Neuronal stem cell (in vitro differentiated cells): ENCODE results near the gene GMNN.

Experiments
- DNase-seq: peaks from one replicate; pipeline ENCODE4 v3.0.0-alpha.2; 2013; ENCODE audit warnings: low spot score
- H2AFZ ChIP-seq: one replicate; pipeline ENCODE4 v1.6.1; 2013; ENCODE audit warnings: mild to moderate bottlenecking, low read length, inconsistent platforms
- H2AK5ac ChIP-seq: 2 replicates; pipeline ENCODE4 v1.6.1; 2013; ENCODE audit warnings: low read depth, mild to moderate bottlenecking, inconsistent platforms, low read length, moderate library complexity, mixed read lengths
- H2BK120ac ChIP-seq: 2 replicates; pipeline ENCODE4 v1.6.1; 2013; ENCODE audit warnings: low read depth, mild to moderate bottlenecking, inconsistent platforms, low read length, moderate library complexity, mixed read lengths
- H2BK12ac ChIP-seq: one replicate; pipeline ENCODE4 v1.6.1; 2013; ENCODE audit warnings: low read length, inconsistent platforms
- H2BK15ac ChIP-seq: 2 replicates; pipeline ENCODE4 v1.6.1; 2013; ENCODE audit warnings: mild to moderate bottlenecking, low read length, inconsistent platforms, mixed read lengths
- H2BK5ac ChIP-seq: one replicate; pipeline ENCODE4 v1.6.1; 2013; ENCODE audit warnings: inconsistent platforms, mild to moderate bottlenecking, low read length, moderate library complexity
- H3K14ac ChIP-seq: one replicate; pipeline ENCODE4 v1.6.1; 2013; ENCODE audit warnings: low read length, inconsistent platforms
- H3K18ac ChIP-seq: 2 replicates; pipeline ENCODE4 v1.6.1; 2013; ENCODE audit warnings: low read length, inconsistent platforms
- H3K23ac ChIP-seq: 2 replicates; pipeline ENCODE4 v1.6.1; 2013; ENCODE audit warnings: low read depth, mild to moderate bottlenecking, mixed read lengths, low read length, inconsistent platforms; ENCODE audit not compliant: poor library complexity
- H3K27ac ChIP-seq: replicated peaks from 3 replicates; pipeline ENCODE4 v1.5.1; 2013; ENCODE audit warnings: low read length, inconsistent platforms
- H3K27me3 ChIP-seq, 3 experiments: 2 replicates each; pipeline ENCODE4 v1.6.1; 2013; ENCODE audit warnings: low read length in 3 of 3, mild to moderate bottlenecking in 2 of 3, inconsistent platforms in 1 of 3, low read depth in 1 of 3, mixed read lengths in 1 of 3, moderate library complexity in 1 of 3; ENCODE audit not compliant: control insufficient read depth in 3 of 3, insufficient read depth in 3 of 3
- H3K36me3 ChIP-seq, 2 donors: replicated peaks in 1 of 2; 2 replicates each; pipeline ENCODE4 v1.6.1; 2013; ENCODE audit warnings: low read length in 2 of 2; ENCODE audit not compliant: control insufficient read depth in 2 of 2, insufficient read depth in 2 of 2
- H3K4ac ChIP-seq: 2 replicates; pipeline ENCODE4 v1.6.1; 2013; ENCODE audit warnings: inconsistent platforms, mild to moderate bottlenecking, low read length, moderate library complexity
- H3K4me1 ChIP-seq, 2 donors: 1 replicate in 1 of 2; 2 replicates in 1 of 2; pipeline ENCODE4 v1.6.1; 2013; ENCODE audit warnings: low read length in 2 of 2, low read depth in 1 of 2; ENCODE audit not compliant: control insufficient read depth in 2 of 2, insufficient read depth in 1 of 2
- H3K4me2 ChIP-seq: one replicate; pipeline ENCODE4 v1.6.1; 2013; ENCODE audit warnings: mild to moderate bottlenecking, low read length, inconsistent platforms; ENCODE audit not compliant: insufficient read depth, poor library complexity, severe bottlenecking
- H3K4me3 ChIP-seq, 2 donors: 2 replicates each; pipeline ENCODE4 v1.5.1; 2013; ENCODE audit warnings: low read length in 2 of 2, mild to moderate bottlenecking in 2 of 2, inconsistent platforms in 1 of 2, moderate library complexity in 1 of 2
- H3K79me1 ChIP-seq: one replicate; pipeline ENCODE4 v1.6.1; 2013; ENCODE audit warnings: low read depth, mild to moderate bottlenecking, inconsistent platforms, low read length, moderate library complexity
- H3K9ac ChIP-seq: one replicate; pipeline ENCODE4 v1.6.1; 2013; ENCODE audit warnings: mild to moderate bottlenecking, low read depth, low read length, inconsistent platforms; ENCODE audit not compliant: poor library complexity
- H3K9me3 ChIP-seq, 2 donors: replicated peaks in 1 of 2; 2 replicates each; pipeline versions ENCODE3 to v1.6.1; 2013; ENCODE audit warnings: low read length in 2 of 2, mild to moderate bottlenecking in 2 of 2, inconsistent platforms in 1 of 2, low read depth in 1 of 2, mixed read lengths in 1 of 2, moderate library complexity in 1 of 2; ENCODE audit not compliant: control insufficient read depth in 2 of 2, insufficient read depth in 1 of 2
- H4K8ac ChIP-seq: one replicate; pipeline ENCODE4 v1.6.1; 2013; ENCODE audit warnings: low read depth, mild to moderate bottlenecking, inconsistent platforms, low read length, moderate library complexity
- H4K91ac ChIP-seq: one replicate; pipeline ENCODE4 v1.6.1; 2013; ENCODE audit warnings: low read length, low read depth, mild to moderate bottlenecking, inconsistent platforms; ENCODE audit not compliant: poor library complexity
- WGBS, 2 donors: extraction: QIAGEN DNeasy Blood & Tissue Kit; methylation state at CpG; one replicate each; pipeline ENCODE4 v1.1.7; 2013; ENCODE audit warnings: missing lambda C conversion rate in 2 of 2, mixed read lengths in 1 of 2; ENCODE audit not compliant: insufficient read length in 2 of 2, insufficient replicate concordance in 1 of 2; ENCODE audit errors: extremely low coverage in 2 of 2; 5-methylcytosine and 5-hydroxymethylcytosine counted together

GMNN gene

DNA sequence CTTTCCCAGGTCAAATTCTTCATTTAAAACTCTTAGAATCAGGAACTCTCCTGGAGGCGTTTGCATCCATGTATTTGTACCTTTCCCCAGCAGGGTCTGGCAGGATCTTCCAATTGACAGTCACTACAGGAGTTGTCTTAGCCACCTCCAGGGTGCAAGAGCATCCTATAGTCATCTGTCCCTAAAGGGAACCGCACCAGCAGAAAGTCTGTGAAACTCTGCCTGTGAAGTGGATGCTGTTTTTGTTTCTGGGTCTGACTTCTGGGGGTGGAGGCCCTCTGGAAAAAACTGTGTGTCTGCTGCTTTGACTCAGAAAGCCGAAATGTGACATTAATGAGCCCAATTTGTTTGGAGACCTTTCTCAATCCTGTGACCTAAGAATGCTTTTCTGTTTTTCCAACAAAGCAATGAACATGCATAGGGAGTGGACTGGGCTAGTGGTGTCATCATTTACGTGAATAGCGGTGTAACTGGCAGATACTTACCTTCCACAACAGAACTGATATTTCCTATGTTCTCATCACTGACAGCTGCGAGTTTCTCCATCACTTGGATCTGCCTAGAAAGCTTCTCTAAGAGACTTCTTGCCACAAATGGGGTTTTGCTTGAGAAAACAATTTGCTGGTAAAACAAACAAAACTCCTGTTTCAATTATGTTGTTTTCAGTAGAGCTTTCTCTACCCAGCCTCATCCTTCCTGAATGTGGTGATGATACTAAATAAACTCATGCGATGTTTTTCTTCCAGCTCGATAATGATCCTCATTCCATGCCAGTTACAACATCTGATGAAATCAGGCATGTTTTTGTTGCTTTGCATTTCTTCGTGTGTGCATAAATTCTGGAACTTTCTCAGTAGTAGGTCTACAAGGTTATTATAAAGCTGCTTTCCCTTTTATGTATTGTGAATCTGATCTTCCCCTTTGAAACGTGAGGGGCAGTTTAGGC, 57.3 kb downstream of the GMNN start:
- no peak overlapping the region for H2AFZ ChIP-seq
- no peak overlapping the region for H3K23ac ChIP-seq
- H3K9ac ChIP-seq = no peak overlapping the region
- no peak overlapping the region for H2BK12ac ChIP-seq
- H3K4ac ChIP-seq = no peak overlapping the region
- no peak for DNase-seq
- H2BK5ac ChIP-seq = no peak overlapping the region
- H3K18ac ChIP-seq = no peak overlapping the region
- no peak overlapping the region for H3K4me2 ChIP-seq
- no peaks in the 10 kb centered on the region for H3K27me3 ChIP-seq
- peaks cover 3 to 4% of the 10 kb centered on the region in 2 donors for H3K4me1 ChIP-seq
- no peak overlapping the region for H2AK5ac ChIP-seq
- H3K9me3 ChIP-seq = no peaks in the 10 kb centered on the region
- H3K79me1 ChIP-seq = no peaks in the 10 kb centered on the region
- peaks cover 0 to 41% of the 10 kb centered on the region in 2 donors for H3K36me3 ChIP-seq
- no peak overlapping the region for H3K4me3 ChIP-seq
- no peak overlapping the region for H3K27ac ChIP-seq
- H4K91ac ChIP-seq = no peak overlapping the region
- H2BK120ac ChIP-seq = no peak overlapping the region
- no peak overlapping the region for H4K8ac ChIP-seq
- H2BK15ac ChIP-seq = no peak overlapping the region
- no peak overlapping the region for H3K14ac ChIP-seq
- WGBS, 2 donors = no CpG with 5 or more reads among the region's 10 CpGs

DNA sequence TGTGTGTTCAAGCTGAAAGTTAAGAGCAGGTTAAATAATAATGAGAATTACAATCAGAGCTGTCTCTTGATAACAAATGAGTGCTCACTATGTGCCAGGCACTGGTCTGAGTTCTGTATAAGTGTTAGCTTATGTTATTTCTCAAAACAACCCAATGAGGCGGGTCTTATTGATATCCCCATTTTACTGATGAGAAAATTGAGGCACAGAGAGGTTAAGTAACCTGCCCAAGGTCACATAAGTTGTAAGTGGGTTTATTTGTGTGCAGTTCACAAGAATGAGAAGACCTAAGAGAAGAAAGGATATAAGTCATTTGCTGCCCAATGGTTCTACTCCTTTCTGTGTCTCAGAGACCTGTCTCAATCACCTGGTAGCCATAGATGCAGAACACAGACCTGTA, 58.1 kb downstream of the GMNN start:
- Histone ChIP-seq H4K91ac (no peak overlapping the region), H3K9me3 (no peaks in the 10 kb centered on the region), H3K27ac (no peak overlapping the region), H2BK15ac (no peak overlapping the region), H3K4ac (no peak overlapping the region), H3K9ac (no peak overlapping the region), H3K23ac (no peak overlapping the region), H3K4me1 (peaks cover 3 to 4% of the 10 kb centered on the region in 2 donors), H3K36me3 (peaks cover 0 to 35% of the 10 kb centered on the region in 2 donors), H3K4me2 (no peak overlapping the region), H2BK120ac (no peak overlapping the region), H3K14ac (no peak overlapping the region), H2BK5ac (no peak overlapping the region), H2BK12ac (no peak overlapping the region), H3K27me3 (no peaks in the 10 kb centered on the region), H4K8ac (no peak overlapping the region), H3K4me3 (no peak overlapping the region), H3K18ac (no peak overlapping the region), H3K79me1 (no peaks in the 10 kb centered on the region), H2AFZ (no peak overlapping the region), H2AK5ac (no peak overlapping the region)
- no peak for DNase-seq
- no CpG with 5 or more reads among the region's 1 CpG for WGBS, 2 donors

DNA sequence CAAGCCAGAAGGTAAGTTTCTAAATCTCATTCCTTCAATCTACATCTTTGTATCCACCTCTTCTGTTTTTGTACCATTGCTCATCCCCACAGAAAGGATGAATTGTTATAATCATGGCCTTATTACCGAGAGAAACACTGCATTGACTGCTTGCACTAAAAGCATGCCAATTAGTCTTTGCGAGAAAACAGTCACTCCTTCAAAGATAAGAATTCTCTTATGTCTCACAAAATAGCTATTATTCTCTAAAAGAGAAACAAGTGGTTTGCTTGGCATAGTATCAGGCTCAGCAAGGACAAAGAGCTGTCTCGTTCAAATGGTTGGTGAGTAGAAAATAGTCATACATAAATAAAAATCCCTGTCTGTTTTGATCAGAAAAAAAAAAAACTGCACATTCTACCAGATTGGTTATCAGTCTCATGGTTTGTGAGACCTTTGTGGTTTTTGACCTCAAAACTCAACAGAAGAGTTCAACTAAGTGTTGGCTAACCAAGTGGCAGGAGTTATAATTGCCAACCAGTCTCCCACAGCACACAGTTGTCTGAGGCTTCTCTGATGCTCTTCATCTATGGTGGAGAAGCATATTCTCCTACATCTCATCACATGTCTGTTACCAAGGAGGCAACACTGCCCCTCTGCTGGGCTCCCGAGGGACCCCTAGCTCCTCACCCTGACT, 59.1 kb downstream of the GMNN start:
- no peak overlapping the region for H3K9ac ChIP-seq
- no peak overlapping the region for H2BK12ac ChIP-seq
- no peak overlapping the region for H3K14ac ChIP-seq
- no CpG with 5 or more reads among the region's 4 CpGs for WGBS, 2 donors
- H3K36me3 ChIP-seq = peaks cover 0 to 32% of the 10 kb centered on the region in 2 donors
- no peak overlapping the region for H3K4ac ChIP-seq
- H2AFZ ChIP-seq = no peak overlapping the region
- H4K91ac ChIP-seq = no peak overlapping the region
- H3K4me2 ChIP-seq = no peak overlapping the region
- no peaks in the 10 kb centered on the region for H3K9me3 ChIP-seq
- no peak overlapping the region for H4K8ac ChIP-seq
- H3K79me1 ChIP-seq = no peaks in the 10 kb centered on the region
- H3K27me3 ChIP-seq = no peaks in the 10 kb centered on the region
- no peak overlapping the region for H2BK5ac ChIP-seq
- no peak overlapping the region for H3K23ac ChIP-seq
- H2AK5ac ChIP-seq = no peak overlapping the region
- no peak for DNase-seq
- H3K18ac ChIP-seq = no peak overlapping the region
- no peak overlapping the region for H3K4me3 ChIP-seq
- no peak overlapping the region for H2BK15ac ChIP-seq
- H3K27ac ChIP-seq = no peak overlapping the region
- H3K4me1 ChIP-seq = peaks cover 3 to 4% of the 10 kb centered on the region in 2 donors
- no peak overlapping the region for H2BK120ac ChIP-seq
